Measurements from ENCODE around the gene ZCCHC13. TPM values are rescaled to one million over a fixed set of nuclear protein-coding genes. Genes with fewer than 3 reads are reported as not detected.

The ZCCHC13 gene
- total RNA-seq, 1 experiment from 2014 or later: not detected

DNA sequence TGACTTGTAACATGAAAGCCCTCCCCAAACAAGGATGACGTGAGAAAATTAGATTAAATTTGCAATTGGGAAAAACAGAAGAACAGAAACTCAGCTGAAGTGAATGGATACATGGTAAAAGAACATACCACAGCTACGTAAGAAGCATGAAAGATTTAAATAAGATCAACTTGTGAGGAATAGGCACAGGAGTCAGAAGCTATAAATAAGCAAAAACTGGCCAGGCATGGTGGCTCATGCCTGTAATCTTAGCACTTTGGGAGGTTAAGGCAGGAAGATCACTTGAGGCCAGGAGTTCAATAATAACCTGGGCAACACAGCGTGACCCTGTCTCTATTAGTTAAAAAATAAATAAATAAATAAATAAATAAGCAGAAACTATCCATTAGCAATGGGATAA is 33.6 kb upstream of the ZCCHC13 start:
- BruUV-seq (replicated peaks): no TSS peak

DNA sequence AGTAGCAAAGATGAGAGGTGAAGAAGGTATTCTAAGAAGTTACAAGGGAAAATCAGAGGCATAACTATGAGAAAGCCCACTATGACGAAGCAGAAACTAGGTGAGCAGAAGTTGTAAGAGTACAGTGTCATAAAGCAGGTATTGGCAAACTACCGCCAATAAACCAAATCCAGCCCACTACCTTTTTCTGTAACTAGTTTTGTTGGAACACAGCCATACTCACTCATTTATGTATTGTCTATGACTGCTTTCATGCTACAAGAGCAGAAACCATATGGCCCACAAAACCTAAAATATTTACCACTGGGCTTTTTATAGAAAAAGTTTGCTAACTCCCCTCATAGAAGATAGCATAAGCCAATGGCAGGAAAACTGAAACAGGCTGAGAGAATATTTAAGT is 31.8 kb upstream of the ZCCHC13 start:
- TF ChIP-seq, protein P1, sequence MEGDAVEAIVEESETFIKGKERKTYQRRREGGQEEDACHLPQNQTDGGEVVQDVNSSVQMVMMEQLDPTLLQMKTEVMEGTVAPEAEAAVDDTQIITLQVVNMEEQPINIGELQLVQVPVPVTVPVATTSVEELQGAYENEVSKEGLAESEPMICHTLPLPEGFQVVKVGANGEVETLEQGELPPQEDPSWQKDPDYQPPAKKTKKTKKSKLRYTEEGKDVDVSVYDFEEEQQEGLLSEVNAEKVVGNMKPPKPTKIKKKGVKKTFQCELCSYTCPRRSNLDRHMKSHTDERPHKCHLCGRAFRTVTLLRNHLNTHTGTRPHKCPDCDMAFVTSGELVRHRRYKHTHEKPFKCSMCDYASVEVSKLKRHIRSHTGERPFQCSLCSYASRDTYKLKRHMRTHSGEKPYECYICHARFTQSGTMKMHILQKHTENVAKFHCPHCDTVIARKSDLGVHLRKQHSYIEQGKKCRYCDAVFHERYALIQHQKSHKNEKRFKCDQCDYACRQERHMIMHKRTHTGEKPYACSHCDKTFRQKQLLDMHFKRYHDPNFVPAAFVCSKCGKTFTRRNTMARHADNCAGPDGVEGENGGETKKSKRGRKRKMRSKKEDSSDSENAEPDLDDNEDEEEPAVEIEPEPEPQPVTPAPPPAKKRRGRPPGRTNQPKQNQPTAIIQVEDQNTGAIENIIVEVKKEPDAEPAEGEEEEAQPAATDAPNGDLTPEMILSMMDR (IDR thresholded peaks at IDR 0.05; ENCODE audit: unreplicated experiment): no peak
- intact Hi-C loops (cut with micrococcal nuclease): no loop called here
- Mint-ChIP-seq H3K36me3 (ENCODE audit: insufficient read depth, unreplicated experiment) (peaks cover 77% of the 10 kb centered on the region), H3K27ac (ENCODE audit: low read depth, unreplicated experiment) (no peak overlapping the region), H3K27me3 (ENCODE audit: insufficient read depth, unreplicated experiment) (peaks cover 73% of the 10 kb centered on the region), H3K9me3 (ENCODE audit: unreplicated experiment) (no peaks in the 10 kb centered on the region), H3K4me1 (ENCODE audit: insufficient read depth, unreplicated experiment) (no peaks in the 10 kb centered on the region), H3K4me3 (ENCODE audit: unreplicated experiment) (no peak overlapping the region)
- CTCF ChIA-PET: interaction anchor here (0.6 kb wide), 1 partner anchor 245 kb away, joined by 4 read pairs; no protein-coding TSS in a partner anchor
- POLR2A ChIA-PET: interaction anchor here (1.1 kb wide), 1 partner anchor 14 kb away, joined by 3 read pairs; no protein-coding TSS in a partner anchor
- no TSS peak for BruUV-seq (replicated peaks)
- DNase-seq (ENCODE audit: unreplicated experiment): no peak

More for the DNA sequence above, 33.6 kb upstream of the ZCCHC13 start:
- TF ChIP-seq, protein P1 (IDR thresholded peaks at IDR 0.05; ENCODE audit: unreplicated experiment): no peak
- intact Hi-C loops (cut with micrococcal nuclease): no loop called here
- Mint-ChIP-seq H3K4me1 (ENCODE audit: insufficient read depth, unreplicated experiment) (no peaks in the 10 kb centered on the region), H3K27me3 (ENCODE audit: insufficient read depth, unreplicated experiment) (peaks cover 57% of the 10 kb centered on the region), H3K27ac (ENCODE audit: low read depth, unreplicated experiment) (no peak overlapping the region), H3K36me3 (ENCODE audit: insufficient read depth, unreplicated experiment) (peaks cover 59% of the 10 kb centered on the region), H3K4me3 (ENCODE audit: unreplicated experiment) (no peak overlapping the region), H3K9me3 (ENCODE audit: unreplicated experiment) (no peaks in the 10 kb centered on the region)
- DNase-seq (ENCODE audit: unreplicated experiment): no peak
- ChIA-PET POLR2A (interaction anchor here (0.7 to 0.9 kb wide), 3 partner anchors 14 to 49 kb away, joined by 3 to 7 read pairs (median 3); no protein-coding TSS in a partner anchor), CTCF (interaction anchor here (1.0 kb wide), 1 partner anchor 11 kb away, joined by 3 read pairs; no protein-coding TSS in a partner anchor)

DNA sequence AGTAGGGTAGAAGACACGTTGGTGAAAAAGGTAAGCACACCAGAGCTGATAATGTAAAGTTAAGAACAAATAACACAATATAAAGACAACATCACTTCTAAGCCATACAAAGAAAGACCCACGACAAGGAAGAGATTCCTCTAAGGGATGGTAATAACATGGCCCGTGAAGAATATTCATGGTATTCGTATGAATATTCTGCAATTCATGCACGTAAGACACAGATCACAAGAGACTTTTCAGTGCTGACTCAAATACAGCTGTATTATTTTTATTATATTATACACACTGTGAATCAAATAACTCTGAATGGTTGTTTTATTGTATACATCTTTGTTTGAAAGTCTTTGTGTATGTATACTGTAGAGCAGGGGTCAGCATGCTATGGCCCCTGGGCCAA is 29.5 kb upstream of the ZCCHC13 start:
- Mint-ChIP-seq H3K27me3 (ENCODE audit: insufficient read depth, unreplicated experiment) (peaks cover 65% of the 10 kb centered on the region), H3K27ac (ENCODE audit: low read depth, unreplicated experiment) (no peak overlapping the region), H3K36me3 (ENCODE audit: insufficient read depth, unreplicated experiment) (peaks cover 83% of the 10 kb centered on the region), H3K4me1 (ENCODE audit: insufficient read depth, unreplicated experiment) (no peaks in the 10 kb centered on the region), H3K4me3 (ENCODE audit: unreplicated experiment) (no peak overlapping the region), H3K9me3 (ENCODE audit: unreplicated experiment) (no peaks in the 10 kb centered on the region)
- ChIA-PET CTCF (interaction anchor here (0.6 kb wide), 1 partner anchor 265 kb away, joined by 3 read pairs; no protein-coding TSS in a partner anchor), POLR2A (interaction anchor here (1.6 kb wide), 1 partner anchor 9 kb away, joined by 3 read pairs; no protein-coding TSS in a partner anchor)
- DNase-seq (ENCODE audit: unreplicated experiment): no peak
- TF ChIP-seq, protein P1 (IDR thresholded peaks at IDR 0.05; ENCODE audit: unreplicated experiment): no peak
- no TSS peak for BruUV-seq (replicated peaks)
- intact Hi-C loops (cut with micrococcal nuclease): no loop called here

- Mint-ChIP-seq H3K4me1 (ENCODE audit: insufficient read depth, unreplicated experiment) (no peaks in the 10 kb centered on the region), H3K4me3 (ENCODE audit: unreplicated experiment) (no peak overlapping the region), H3K9me3 (ENCODE audit: unreplicated experiment) (no peaks in the 10 kb centered on the region), H3K27ac (ENCODE audit: low read depth, unreplicated experiment) (no peak overlapping the region), H3K36me3 (ENCODE audit: insufficient read depth, unreplicated experiment) (peaks cover 93% of the 10 kb centered on the region), H3K27me3 (ENCODE audit: insufficient read depth, unreplicated experiment) (peaks cover 66% of the 10 kb centered on the region)
- ChIA-PET CTCF (no interaction called here), POLR2A (interaction anchor here (0.7 kb wide), 1 partner anchor 690 kb away, joined by 4 read pairs; no protein-coding TSS in a partner anchor)
- no peak for DNase-seq (ENCODE audit: unreplicated experiment)
- intact Hi-C loops (cut with micrococcal nuclease): no loop called here
- TF ChIP-seq, protein P1 (IDR thresholded peaks at IDR 0.05; ENCODE audit: unreplicated experiment): no peak
- BruUV-seq (replicated peaks): no TSS peak
Measured at GRCh38 chrX:74277320-74277719, 26.7 kb upstream of the ZCCHC13 start.

Data from MCF 10A (cell line).